ENCODE results near the gene GALNT3.

Gene GALNT3

GRCh38 chr2:165793779-165794535 lies at the start of gene GALNT3:
TSS of gene GALNT3 (minus strand) at chr2:165794247. CDS start at chr2:165770700, 23,547 bp downstream.
- no peaks in the 10 kb centered on the region for H3K27me3 Mint-ChIP-seq
- no peaks in the 10 kb centered on the region for H3K9me3 Mint-ChIP-seq
- DNase-seq: peak; percentile 13
- peak within 1 kb of the TSS; percentile 98 for H3K27ac Mint-ChIP-seq
- ATAC-seq (replicated peaks): peak; percentile 48 to 57
- peaks cover 0 to 3% of the 10 kb centered on the region in 2 donors for H3K36me3 Mint-ChIP-seq
- H3K4me1 Mint-ChIP-seq: peaks cover 18 to 25% of the 10 kb centered on the region in 2 donors
- peak within 1 kb of the TSS; percentile 95 to 99 for H3K4me3 Mint-ChIP-seq

- H3K27me3 Mint-ChIP-seq: no peaks in the 10 kb centered on the region
- DNase-seq (no peak), ATAC-seq (replicated peaks) (no peak)
- no peak overlapping the region for H3K4me3 Mint-ChIP-seq
- H3K36me3 Mint-ChIP-seq: peaks cover 0 to 2% of the 10 kb centered on the region in 2 donors
- no peaks in the 10 kb centered on the region for H3K9me3 Mint-ChIP-seq
- no peak overlapping the region for H3K27ac Mint-ChIP-seq
- no peaks in the 10 kb centered on the region for H3K4me1 Mint-ChIP-seq
These were observed 49.3 kb upstream of the GALNT3 start for GRCh38 chr2:165843351-165843750.

- ATAC-seq (replicated peaks) (no peak), DNase-seq (no peak)
- H3K27me3 Mint-ChIP-seq: no peaks in the 10 kb centered on the region
- peaks cover 0 to 2% of the 10 kb centered on the region in 2 donors for H3K36me3 Mint-ChIP-seq
- H3K4me3 Mint-ChIP-seq: no peak overlapping the region
- no peaks in the 10 kb centered on the region for H3K9me3 Mint-ChIP-seq
- H3K27ac Mint-ChIP-seq: no peak overlapping the region
- H3K4me1 Mint-ChIP-seq: no peaks in the 10 kb centered on the region
These were observed 46.4 kb upstream of the GALNT3 start for GRCh38 chr2:165840333-165840958.

- no peaks in the 10 kb centered on the region for H3K9me3 Mint-ChIP-seq
- DNase-seq (no peak), ATAC-seq (replicated peaks) (no peak)
- H3K27me3 Mint-ChIP-seq: no peaks in the 10 kb centered on the region
- no peaks in the 10 kb centered on the region for H3K4me1 Mint-ChIP-seq
- H3K4me3 Mint-ChIP-seq: no peak overlapping the region
- H3K36me3 Mint-ChIP-seq: peaks cover 0 to 2% of the 10 kb centered on the region in 2 donors
- no peak overlapping the region for H3K27ac Mint-ChIP-seq
These were observed 45.6 kb upstream of the GALNT3 start for GRCh38 chr2:165839610-165840009.

GRCh38 chr2:165837122-165837521 lies 43.1 kb upstream of the GALNT3 start:
- Mint-ChIP-seq H3K9me3 (no peaks in the 10 kb centered on the region), H3K4me3 (no peak overlapping the region), H3K27ac (no peak overlapping the region), H3K36me3 (peaks cover 0 to 2% of the 10 kb centered on the region in 2 donors), H3K27me3 (no peaks in the 10 kb centered on the region), H3K4me1 (no peaks in the 10 kb centered on the region)
- ATAC-seq (replicated peaks): no peak
- no peak for DNase-seq

GRCh38 chr2:165835363-165835762 lies 41.3 kb upstream of the GALNT3 start:
- Mint-ChIP-seq H3K27ac (no peak overlapping the region), H3K9me3 (no peaks in the 10 kb centered on the region), H3K4me3 (no peak overlapping the region), H3K36me3 (peaks cover 0 to 2% of the 10 kb centered on the region in 2 donors), H3K4me1 (no peaks in the 10 kb centered on the region), H3K27me3 (no peaks in the 10 kb centered on the region)
- ATAC-seq (replicated peaks) (no peak), DNase-seq (no peak)

GRCh38 chr2:165833156-165833555 lies 39.1 kb upstream of the GALNT3 start:
- Mint-ChIP-seq H3K27ac (no peak overlapping the region), H3K27me3 (no peaks in the 10 kb centered on the region), H3K4me3 (no peak overlapping the region), H3K4me1 (no peaks in the 10 kb centered on the region), H3K36me3 (no peaks in the 10 kb centered on the region), H3K9me3 (no peaks in the 10 kb centered on the region)
- no peak for DNase-seq
- ATAC-seq (replicated peaks): no peak

GRCh38 chr2:165827921-165828276 lies 33.9 kb upstream of the GALNT3 start:
- peak overlapping the region; percentile 27 for H3K27ac Mint-ChIP-seq
- H3K27me3 Mint-ChIP-seq: no peaks in the 10 kb centered on the region
- H3K4me3 Mint-ChIP-seq: no peak overlapping the region
- ATAC-seq (replicated peaks) (peak; percentile 55 to 70), DNase-seq (no peak)
- H3K4me1 Mint-ChIP-seq: peaks cover 6 to 22% of the 10 kb centered on the region in 2 donors
- H3K9me3 Mint-ChIP-seq: no peaks in the 10 kb centered on the region
- no peaks in the 10 kb centered on the region for H3K36me3 Mint-ChIP-seq

- DNase-seq (no peak), ATAC-seq (replicated peaks) (peak; percentile 83 to 91)
- H3K36me3 Mint-ChIP-seq: no peaks in the 10 kb centered on the region
- H3K4me1 Mint-ChIP-seq: peaks cover 6 to 22% of the 10 kb centered on the region in 2 donors
- H3K9me3 Mint-ChIP-seq: no peaks in the 10 kb centered on the region
- peak overlapping the region; percentile 27 for H3K27ac Mint-ChIP-seq
- H3K27me3 Mint-ChIP-seq: no peaks in the 10 kb centered on the region
- no peak overlapping the region for H3K4me3 Mint-ChIP-seq
These were observed 33.2 kb upstream of the GALNT3 start for GRCh38 chr2:165827016-165827920.

- ATAC-seq (replicated peaks) (no peak), DNase-seq (no peak)
- peaks cover 6 to 22% of the 10 kb centered on the region in 2 donors for H3K4me1 Mint-ChIP-seq
- no peaks in the 10 kb centered on the region for H3K27me3 Mint-ChIP-seq
- H3K27ac Mint-ChIP-seq: no peak overlapping the region
- H3K36me3 Mint-ChIP-seq: no peaks in the 10 kb centered on the region
- H3K9me3 Mint-ChIP-seq: no peaks in the 10 kb centered on the region
- no peak overlapping the region for H3K4me3 Mint-ChIP-seq
These were observed 31.0 kb upstream of the GALNT3 start for GRCh38 chr2:165825041-165825440.

GRCh38 chr2:165820296-165820695 lies 26.2 kb upstream of the GALNT3 start:
- no peak for DNase-seq
- no peaks in the 10 kb centered on the region for H3K36me3 Mint-ChIP-seq
- no peak overlapping the region for H3K4me3 Mint-ChIP-seq
- peaks cover 26 to 41% of the 10 kb centered on the region in 2 donors for H3K4me1 Mint-ChIP-seq
- H3K27ac Mint-ChIP-seq: no peak overlapping the region
- no peaks in the 10 kb centered on the region for H3K9me3 Mint-ChIP-seq
- no peak for ATAC-seq (replicated peaks)
- no peaks in the 10 kb centered on the region for H3K27me3 Mint-ChIP-seq

GRCh38 chr2:165818920-165819319 lies 24.9 kb upstream of the GALNT3 start:
- H3K36me3 Mint-ChIP-seq: no peaks in the 10 kb centered on the region
- H3K9me3 Mint-ChIP-seq: no peaks in the 10 kb centered on the region
- H3K4me3 Mint-ChIP-seq: peak overlapping the region in 1 of 2 donors; percentile 24
- H3K27me3 Mint-ChIP-seq: no peaks in the 10 kb centered on the region
- DNase-seq: no peak
- ATAC-seq (replicated peaks): peak; percentile 50 to 61
- H3K27ac Mint-ChIP-seq: no peak overlapping the region
- H3K4me1 Mint-ChIP-seq: peaks cover 34 to 55% of the 10 kb centered on the region in 2 donors

- Mint-ChIP-seq H3K4me1 (peaks cover 35 to 54% of the 10 kb centered on the region in 2 donors), H3K27me3 (no peaks in the 10 kb centered on the region), H3K4me3 (peak overlapping the region; percentile 4 to 9), H3K9me3 (no peaks in the 10 kb centered on the region), H3K27ac (peak overlapping the region; percentile 66), H3K36me3 (no peaks in the 10 kb centered on the region)
- ATAC-seq (replicated peaks) (peak; percentile 85), DNase-seq (no peak)
These were observed 21.5 kb upstream of the GALNT3 start for GRCh38 chr2:165815299-165816141.

- no peak overlapping the region for H3K4me3 Mint-ChIP-seq
- no peaks in the 10 kb centered on the region for H3K27me3 Mint-ChIP-seq
- H3K9me3 Mint-ChIP-seq: no peaks in the 10 kb centered on the region
- H3K36me3 Mint-ChIP-seq: no peaks in the 10 kb centered on the region
- H3K27ac Mint-ChIP-seq: peak overlapping the region; percentile 68
- ATAC-seq (replicated peaks): no peak
- DNase-seq: no peak
- H3K4me1 Mint-ChIP-seq: peaks cover 35 to 54% of the 10 kb centered on the region in 2 donors
These were observed 20.4 kb upstream of the GALNT3 start for GRCh38 chr2:165814473-165814872.
